ENCODE measurements around the gene RALGPS1. TPM values are rescaled to one million over a fixed set of nuclear protein-coding genes. Genes with fewer than 3 reads are reported as not detected.

RALGPS1 gene
- total RNA-seq, 1 donor from 2014 or later: 21.7 TPM

DNA sequence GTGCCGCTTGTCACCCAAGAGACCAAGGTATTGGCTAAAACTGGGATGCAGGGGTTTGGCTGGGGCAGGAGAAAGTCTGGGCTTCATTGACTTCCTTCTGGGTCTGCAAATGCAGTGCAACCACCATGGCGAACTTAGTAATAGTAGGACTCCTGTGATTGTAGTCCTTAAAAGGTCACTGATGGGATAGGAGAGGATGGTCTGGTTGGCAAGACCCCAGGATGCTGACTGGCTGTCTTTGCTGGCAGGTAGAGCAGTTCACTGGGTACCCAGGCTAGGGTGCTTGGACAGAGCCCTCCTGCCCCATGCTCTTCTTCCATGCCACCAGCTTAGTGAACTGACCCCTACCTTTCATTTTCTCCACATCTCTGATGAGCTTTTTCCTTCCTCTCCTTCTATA lies 170.6 kb downstream of the RALGPS1 start:
- H3K4me1 Mint-ChIP-seq: no peaks in the 10 kb centered on the region
- H3K9me3 Mint-ChIP-seq: no peaks in the 10 kb centered on the region
- TF ChIP-seq, protein P1, sequence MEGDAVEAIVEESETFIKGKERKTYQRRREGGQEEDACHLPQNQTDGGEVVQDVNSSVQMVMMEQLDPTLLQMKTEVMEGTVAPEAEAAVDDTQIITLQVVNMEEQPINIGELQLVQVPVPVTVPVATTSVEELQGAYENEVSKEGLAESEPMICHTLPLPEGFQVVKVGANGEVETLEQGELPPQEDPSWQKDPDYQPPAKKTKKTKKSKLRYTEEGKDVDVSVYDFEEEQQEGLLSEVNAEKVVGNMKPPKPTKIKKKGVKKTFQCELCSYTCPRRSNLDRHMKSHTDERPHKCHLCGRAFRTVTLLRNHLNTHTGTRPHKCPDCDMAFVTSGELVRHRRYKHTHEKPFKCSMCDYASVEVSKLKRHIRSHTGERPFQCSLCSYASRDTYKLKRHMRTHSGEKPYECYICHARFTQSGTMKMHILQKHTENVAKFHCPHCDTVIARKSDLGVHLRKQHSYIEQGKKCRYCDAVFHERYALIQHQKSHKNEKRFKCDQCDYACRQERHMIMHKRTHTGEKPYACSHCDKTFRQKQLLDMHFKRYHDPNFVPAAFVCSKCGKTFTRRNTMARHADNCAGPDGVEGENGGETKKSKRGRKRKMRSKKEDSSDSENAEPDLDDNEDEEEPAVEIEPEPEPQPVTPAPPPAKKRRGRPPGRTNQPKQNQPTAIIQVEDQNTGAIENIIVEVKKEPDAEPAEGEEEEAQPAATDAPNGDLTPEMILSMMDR (IDR thresholded peaks at IDR 0.05): no peak
- ChIA-PET POLR2A (no interaction called here), CTCF (no interaction called here)
- no peak for ATAC-seq (ENCODE audit: low read depth)
- H3K36me3 Mint-ChIP-seq (ENCODE audit: low read depth): peaks cover 16% of the 10 kb centered on the region
- H3K27me3 Mint-ChIP-seq: no peaks in the 10 kb centered on the region
- DNase-seq: no peak
- H3K27ac Mint-ChIP-seq: no peak overlapping the region
- intact Hi-C loops (cut with micrococcal nuclease): no loop called here
- H3K4me3 Mint-ChIP-seq: no peak overlapping the region

DNA sequence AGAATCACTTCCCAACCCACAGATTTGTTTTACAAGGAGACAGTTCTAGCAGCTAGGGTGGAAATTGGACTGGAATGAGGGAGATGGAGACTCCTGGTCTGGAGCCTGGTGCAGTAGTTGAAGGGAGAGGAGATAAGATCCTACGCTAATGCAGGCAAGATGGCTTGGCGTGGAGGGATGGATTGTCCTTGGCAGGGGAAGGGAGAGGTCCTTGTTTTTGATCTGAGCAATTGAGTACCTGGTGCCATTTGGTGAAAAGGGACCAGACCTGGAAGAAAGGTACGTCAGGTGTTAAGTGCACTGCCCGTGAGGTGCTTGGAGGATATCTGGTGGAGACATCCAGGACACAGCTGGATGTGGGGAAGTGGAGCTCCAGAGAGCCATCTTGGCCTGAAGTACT lies 172.2 kb downstream of the RALGPS1 start:
- peaks cover 14% of the 10 kb centered on the region for H3K36me3 Mint-ChIP-seq (ENCODE audit: low read depth)
- intact Hi-C loops (cut with micrococcal nuclease): no loop called here
- TF ChIP-seq, protein P1 (IDR thresholded peaks at IDR 0.05): no peak
- no peaks in the 10 kb centered on the region for H3K4me1 Mint-ChIP-seq
- CTCF ChIA-PET: no interaction called here
- no peaks in the 10 kb centered on the region for H3K9me3 Mint-ChIP-seq
- ATAC-seq (ENCODE audit: low read depth) (no peak), DNase-seq (no peak)
- POLR2A ChIA-PET: no interaction called here
- H3K4me3 Mint-ChIP-seq: no peak overlapping the region
- no peak overlapping the region for H3K27ac Mint-ChIP-seq
- no peaks in the 10 kb centered on the region for H3K27me3 Mint-ChIP-seq

DNA sequence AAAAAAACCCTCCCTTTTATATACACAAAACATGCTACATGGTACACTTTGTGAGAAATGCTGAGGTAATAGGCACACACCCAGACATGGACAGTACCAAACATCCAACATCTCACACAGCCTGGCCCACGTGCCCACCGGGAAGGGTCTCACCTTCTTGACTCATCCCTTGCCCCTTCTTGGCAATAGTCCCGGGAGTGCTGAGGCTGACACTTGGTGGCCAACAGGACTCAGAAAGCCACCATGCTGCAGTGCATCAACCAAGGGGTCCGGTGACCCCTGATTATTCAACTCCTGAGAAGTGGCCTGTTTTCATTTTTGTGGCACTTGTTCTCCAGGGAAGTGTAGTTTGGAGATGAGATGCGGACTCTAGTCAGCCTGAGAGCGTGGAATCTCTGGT lies 172.8 kb downstream of the RALGPS1 start:
- no peak overlapping the region for H3K4me3 Mint-ChIP-seq
- ATAC-seq (ENCODE audit: low read depth): no peak
- H3K4me1 Mint-ChIP-seq: no peaks in the 10 kb centered on the region
- no peak overlapping the region for H3K27ac Mint-ChIP-seq
- H3K27me3 Mint-ChIP-seq: no peaks in the 10 kb centered on the region
- TF ChIP-seq, protein P1 (IDR thresholded peaks at IDR 0.05): no peak
- H3K36me3 Mint-ChIP-seq (ENCODE audit: low read depth): peaks cover 14% of the 10 kb centered on the region
- POLR2A ChIA-PET: no interaction called here
- CTCF ChIA-PET: no interaction called here
- DNase-seq: no peak
- intact Hi-C loops (cut with micrococcal nuclease): no loop called here
- H3K9me3 Mint-ChIP-seq: no peaks in the 10 kb centered on the region

DNA sequence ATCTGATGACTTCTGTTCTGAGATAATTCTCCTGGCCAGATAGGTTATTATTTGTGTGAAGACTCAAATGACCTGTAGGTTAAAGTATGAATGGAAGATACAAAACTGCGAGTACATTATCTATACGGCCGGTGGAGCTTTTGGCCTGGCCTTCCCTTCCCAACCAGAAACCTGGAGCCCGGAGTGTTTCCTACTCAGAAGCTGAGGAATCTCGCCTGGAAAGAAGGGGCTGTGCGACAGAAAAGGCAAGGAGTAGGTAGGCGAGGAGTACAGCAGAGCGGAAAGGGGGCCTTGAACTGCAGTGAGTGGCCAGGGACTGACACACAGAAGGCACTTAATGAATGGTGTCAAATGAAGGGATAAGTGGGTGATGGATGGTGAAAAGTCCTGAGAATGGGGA lies 173.3 kb downstream of the RALGPS1 start:
- TF ChIP-seq, protein P1 (IDR thresholded peaks at IDR 0.05): no peak
- CTCF ChIA-PET: no interaction called here
- no peak overlapping the region for H3K27ac Mint-ChIP-seq
- H3K9me3 Mint-ChIP-seq: no peaks in the 10 kb centered on the region
- no peak overlapping the region for H3K4me3 Mint-ChIP-seq
- intact Hi-C loops (cut with micrococcal nuclease): no loop called here
- no peak for ATAC-seq (ENCODE audit: low read depth)
- no peaks in the 10 kb centered on the region for H3K27me3 Mint-ChIP-seq
- no peaks in the 10 kb centered on the region for H3K4me1 Mint-ChIP-seq
- DNase-seq: no peak
- H3K36me3 Mint-ChIP-seq (ENCODE audit: low read depth): peaks cover 14% of the 10 kb centered on the region
- POLR2A ChIA-PET: no interaction called here

DNA sequence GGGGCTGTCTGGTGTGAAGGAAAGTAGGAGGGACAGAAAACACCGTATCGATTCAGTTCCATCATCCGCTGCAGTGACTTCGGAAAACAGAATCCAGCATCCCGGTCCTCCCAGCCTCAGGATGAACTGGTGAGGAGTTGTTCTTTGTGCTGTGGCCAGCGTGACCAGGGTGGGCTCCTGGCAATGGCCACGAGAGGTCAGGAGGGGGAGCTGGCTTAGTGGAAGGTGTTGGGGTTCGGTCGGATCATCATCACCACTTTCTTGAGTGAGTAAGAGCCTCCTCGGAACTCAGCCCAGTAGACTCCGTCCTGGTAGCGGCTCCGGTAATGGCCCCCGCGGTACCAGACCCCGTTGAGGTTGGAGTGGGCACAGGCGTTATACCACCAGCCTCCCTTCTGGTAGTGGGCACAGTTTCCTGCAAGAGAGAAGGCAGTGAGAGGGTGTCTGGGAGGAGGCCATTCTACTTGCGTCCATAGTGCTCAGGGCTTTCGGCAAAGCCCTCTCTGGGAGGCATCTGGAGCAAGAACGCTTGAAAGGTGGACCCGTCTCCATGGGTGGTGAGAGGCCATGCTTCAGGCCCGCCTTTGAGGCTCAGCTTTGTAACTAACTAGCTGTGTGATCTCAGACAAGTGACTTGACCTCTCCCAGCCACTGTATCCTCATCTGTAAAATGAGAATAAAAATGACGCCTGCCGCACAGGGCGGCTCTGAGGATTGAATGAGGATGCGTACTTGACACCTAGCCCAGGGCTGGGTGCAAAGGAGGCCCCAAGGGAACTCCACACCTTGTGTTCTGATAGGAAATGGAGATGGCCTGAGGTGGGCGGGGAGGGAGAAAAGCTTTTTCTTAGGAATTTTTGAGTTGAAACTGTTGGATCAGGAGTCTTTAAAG lies 174.4 kb downstream of the RALGPS1 start:
- H3K27me3 Mint-ChIP-seq: no peaks in the 10 kb centered on the region
- intact Hi-C loops (cut with micrococcal nuclease): no loop called here

More for the DNA sequence above, 174.4 kb downstream of the RALGPS1 start:
- ChIA-PET CTCF (no interaction called here), POLR2A (no interaction called here)
- no peaks in the 10 kb centered on the region for H3K9me3 Mint-ChIP-seq
- H3K36me3 Mint-ChIP-seq (ENCODE audit: low read depth): peaks cover 17% of the 10 kb centered on the region
- no peak overlapping the region for H3K4me3 Mint-ChIP-seq
- TF ChIP-seq, protein P1 (IDR thresholded peaks at IDR 0.05): no peak
- ATAC-seq (ENCODE audit: low read depth) (no peak), DNase-seq (no peak)
- no peaks in the 10 kb centered on the region for H3K4me1 Mint-ChIP-seq
- no peak overlapping the region for H3K27ac Mint-ChIP-seq
